Measurements from ENCODE around the gene SETBP1. TPM values are rescaled to one million over a fixed set of nuclear protein-coding genes. Genes with fewer than 3 reads are reported as not detected.
A peak's percentile ranks its signal among the peaks of the same experiment; 100 is the strongest.

Gene SETBP1
- total RNA-seq, 1 donor from 2014 or later = 83.3 TPM

DNA sequence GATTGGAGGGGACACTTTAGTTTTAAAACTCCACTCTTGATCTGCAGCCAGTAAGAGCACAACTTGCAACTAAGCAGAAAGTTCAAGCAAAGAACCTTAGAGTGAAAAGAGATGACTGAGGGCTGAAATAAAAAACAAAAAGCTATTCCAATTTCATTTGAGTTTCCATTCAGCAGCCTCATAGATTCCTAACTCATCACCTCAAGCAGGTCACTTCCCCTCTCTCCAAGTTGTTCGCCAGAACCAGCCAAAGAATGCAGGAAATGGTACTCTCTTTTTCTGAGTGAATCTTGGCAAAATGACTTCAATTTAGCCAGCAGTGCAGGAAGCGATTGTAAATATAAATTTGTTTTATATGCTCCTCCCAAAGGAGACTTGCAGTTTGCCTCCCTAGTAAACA is 213.3 kb downstream of the SETBP1 start:
- TF ChIP-seq CTCF (IDR thresholded peaks at IDR 0.05; ENCODE audit: partially characterized antibody, unreplicated experiment) = no peak
- Mint-ChIP-seq H3K36me3 (ENCODE audit: unreplicated experiment) (peaks cover 17% of the 10 kb centered on the region), H3K27me3 (ENCODE audit: unreplicated experiment) (peaks cover 17% of the 10 kb centered on the region), H3K4me1 (ENCODE audit: low read depth, unreplicated experiment) (peaks cover 40% of the 10 kb centered on the region), H3K4me3 (ENCODE audit: unreplicated experiment) (no peak overlapping the region), H3K27ac (ENCODE audit: unreplicated experiment) (no peak overlapping the region), H3K9me3 (ENCODE audit: unreplicated experiment) (peaks cover 19% of the 10 kb centered on the region)
- DNase-seq = no peak

DNA sequence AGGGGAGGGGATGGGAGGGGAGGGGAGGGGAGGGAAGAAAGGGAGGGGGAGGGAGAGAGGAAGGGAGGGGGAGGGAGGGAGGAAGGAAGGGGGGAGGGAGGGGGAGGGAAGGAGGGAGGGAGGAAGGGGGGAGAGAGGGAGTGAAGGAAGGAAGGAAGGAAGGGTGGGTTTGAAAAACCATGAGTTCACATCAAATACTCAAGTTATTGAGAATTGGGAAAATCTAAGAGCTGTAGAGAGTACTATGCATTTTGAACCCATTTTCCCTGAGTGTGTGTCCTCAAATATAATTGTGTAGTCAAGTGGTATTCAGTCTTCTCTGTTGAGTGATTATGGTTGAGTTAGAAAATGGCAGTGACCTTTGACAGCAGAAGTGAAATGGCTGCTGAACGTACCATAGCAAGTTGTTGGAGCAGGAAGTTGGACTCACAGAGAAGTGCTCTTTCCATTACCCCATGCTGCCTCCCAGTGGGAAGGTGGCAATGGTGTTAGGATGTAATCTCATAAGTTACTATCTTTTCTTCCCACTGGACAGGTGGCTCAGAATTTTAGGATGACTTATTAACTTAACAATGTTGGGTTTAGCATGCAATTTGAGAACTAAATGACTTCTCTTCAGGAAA is 214.6 kb downstream of the SETBP1 start:
- H3K9me3 Mint-ChIP-seq (ENCODE audit: unreplicated experiment) = peaks cover 19% of the 10 kb centered on the region
- DNase-seq = no peak
- TF ChIP-seq CTCF (IDR thresholded peaks at IDR 0.05; ENCODE audit: partially characterized antibody, unreplicated experiment) = no peak
- no peak overlapping the region for H3K27ac Mint-ChIP-seq (ENCODE audit: unreplicated experiment)
- peaks cover 15% of the 10 kb centered on the region for H3K36me3 Mint-ChIP-seq (ENCODE audit: unreplicated experiment)
- peaks cover 17% of the 10 kb centered on the region for H3K27me3 Mint-ChIP-seq (ENCODE audit: unreplicated experiment)
- H3K4me1 Mint-ChIP-seq (ENCODE audit: low read depth, unreplicated experiment) = peaks cover 49% of the 10 kb centered on the region
- H3K4me3 Mint-ChIP-seq (ENCODE audit: unreplicated experiment) = peak overlapping the region; percentile 56

GRCh38 chr18:44896846-44897245 is 216.2 kb downstream of the SETBP1 start:
- H3K4me3 Mint-ChIP-seq (ENCODE audit: unreplicated experiment) = peak overlapping the region; percentile 75
- H3K27me3 Mint-ChIP-seq (ENCODE audit: unreplicated experiment) = peaks cover 20% of the 10 kb centered on the region
- peaks cover 2% of the 10 kb centered on the region for H3K36me3 Mint-ChIP-seq (ENCODE audit: unreplicated experiment)
- peak overlapping the region; percentile 96 for H3K27ac Mint-ChIP-seq (ENCODE audit: unreplicated experiment)
- no peak for TF ChIP-seq CTCF (IDR thresholded peaks at IDR 0.05; ENCODE audit: partially characterized antibody, unreplicated experiment)
- peak; percentile 36 for DNase-seq
- H3K9me3 Mint-ChIP-seq (ENCODE audit: unreplicated experiment) = peaks cover 16% of the 10 kb centered on the region
- peaks cover 62% of the 10 kb centered on the region for H3K4me1 Mint-ChIP-seq (ENCODE audit: low read depth, unreplicated experiment)

- DNase-seq = no peak
- Mint-ChIP-seq H3K27ac (ENCODE audit: unreplicated experiment) (peak overlapping the region; percentile 96), H3K4me1 (ENCODE audit: low read depth, unreplicated experiment) (peaks cover 62% of the 10 kb centered on the region), H3K36me3 (ENCODE audit: unreplicated experiment) (no peaks in the 10 kb centered on the region), H3K9me3 (ENCODE audit: unreplicated experiment) (peaks cover 16% of the 10 kb centered on the region), H3K4me3 (ENCODE audit: unreplicated experiment) (peak overlapping the region; percentile 75), H3K27me3 (ENCODE audit: unreplicated experiment) (peaks cover 23% of the 10 kb centered on the region)
- TF ChIP-seq CTCF (IDR thresholded peaks at IDR 0.05; ENCODE audit: partially characterized antibody, unreplicated experiment) = no peak
Observed at GRCh38 chr18:44897411-44897810, 216.7 kb downstream of the SETBP1 start.

- Mint-ChIP-seq H3K27me3 (ENCODE audit: unreplicated experiment) (peaks cover 21% of the 10 kb centered on the region), H3K27ac (ENCODE audit: unreplicated experiment) (peak overlapping the region; percentile 96), H3K36me3 (ENCODE audit: unreplicated experiment) (no peaks in the 10 kb centered on the region), H3K9me3 (ENCODE audit: unreplicated experiment) (peaks cover 16% of the 10 kb centered on the region), H3K4me3 (ENCODE audit: unreplicated experiment) (peak overlapping the region; percentile 75), H3K4me1 (ENCODE audit: low read depth, unreplicated experiment) (peaks cover 62% of the 10 kb centered on the region)
- TF ChIP-seq CTCF (IDR thresholded peaks at IDR 0.05; ENCODE audit: partially characterized antibody, unreplicated experiment) = no peak
- DNase-seq = no peak
Observed at GRCh38 chr18:44897816-44898215, 217.1 kb downstream of the SETBP1 start.

Data from glutamatergic neuron (in vitro differentiated cells).